Neural progenitor cell (in vitro differentiated cells): Measurements from ENCODE around the gene NLRP6. TPM values are rescaled to one million over a fixed set of nuclear protein-coding genes. Genes with fewer than 3 reads are reported as not detected.
"Not testable (repeated sequence)": the region's sequence is repeated elsewhere in the genome, so short reads cannot be mapped to it uniquely, and the experiment has no call there.

ENCODE experiments used
- DNase-seq: peaks from one replicate; pipeline ENCODE4 v3.0.0-alpha.2; 2016; ENCODE audit warnings: low spot score
- H2AFZ ChIP-seq: fragments of 200-600 bp; sonication (generic); replicated peaks from 2 replicates; pipeline ENCODE4 v1.6.1; 2016; ENCODE audit warnings: antibody characterized with exemption
- H3F3A ChIP-seq: fragments of 200-600 bp; sonication (generic); 2 replicates; pipeline ENCODE4 v1.6.1; 2016; ENCODE audit warnings: antibody characterized with exemption, low read depth
- H3K27ac ChIP-seq: fragments of 200-600 bp; sonication (generic); 2 replicates; pipeline ENCODE4 v1.5.1; 2016; ENCODE audit warnings: mild to moderate bottlenecking
- H3K27me3 ChIP-seq: fragments of 200-600 bp; sonication (generic); 2 replicates; pipeline ENCODE4 v1.6.1; 2016; ENCODE audit warnings: mild to moderate bottlenecking, moderate library complexity
- H3K36me3 ChIP-seq: fragments of 200-600 bp; sonication (generic); 2 replicates; pipeline ENCODE4 v1.5.1; 2016
- H3K4me1 ChIP-seq: fragments of 200-600 bp; sonication (generic); 2 replicates; pipeline ENCODE4 v1.6.1; 2016; ENCODE audit warnings: mixed run types
- H3K4me2 ChIP-seq: fragments of 200-600 bp; sonication (generic); 2 replicates; pipeline ENCODE4 v1.6.1; 2016
- H3K4me3 ChIP-seq: fragments of 200-600 bp; sonication (generic); 2 replicates; pipeline ENCODE4 v1.5.1; 2016
- H3K79me2 ChIP-seq: fragments of 200-600 bp; sonication (generic); 2 replicates; pipeline ENCODE4 v1.6.1; 2016; ENCODE audit warnings: low read depth
- H3K9ac ChIP-seq: fragments of 200-600 bp; sonication (generic); 2 replicates; pipeline ENCODE4 v1.6.1; 2016
- H3K9me3 ChIP-seq: fragments of 200-600 bp; sonication (generic); 2 replicates; pipeline ENCODE4 v1.5.1; 2016; ENCODE audit warnings: low read depth
- H4K20me1 ChIP-seq: fragments of 200-600 bp; sonication (generic); 2 replicates; pipeline ENCODE4 v1.6.1; 2016; ENCODE audit warnings: low read depth
- H3K27ac Mint-ChIP-seq: 3 replicates; pipeline ENCODE4 v1.8.0; 2021; ENCODE audit warnings: mixed read lengths
- H3K27me3 Mint-ChIP-seq: 2 replicates; pipeline ENCODE4 v1.8.0; 2022; ENCODE audit warnings: low read depth, mild to moderate bottlenecking, inconsistent platforms, moderate library complexity, mixed read lengths; ENCODE audit not compliant: insufficient read depth
- H3K36me3 Mint-ChIP-seq: 3 replicates; pipeline ENCODE4 v1.8.0; 2021; ENCODE audit warnings: mixed read lengths
- H3K4me1 Mint-ChIP-seq: 3 replicates; pipeline ENCODE4 v1.8.0; 2021; ENCODE audit warnings: mixed read lengths
- H3K4me3 Mint-ChIP-seq: 3 replicates; pipeline ENCODE4 v1.8.0; 2021; ENCODE audit warnings: mild to moderate bottlenecking, moderate library complexity, mixed read lengths
- H3K9me3 Mint-ChIP-seq: 3 replicates; pipeline ENCODE4 v1.8.0; 2020; ENCODE audit warnings: mixed read lengths
- CTCF ChIP-seq: fragments of 200-600 bp; sonication (generic); IDR thresholded peaks from 2 replicates; pipeline ENCODE4 v1.5.1; 2017; ENCODE audit warnings: antibody characterized with exemption, mild to moderate bottlenecking
- EZH2 ChIP-seq: fragments of 200-600 bp; sonication (generic); IDR thresholded peaks from 2 replicates; pipeline ENCODE4 v1.6.1; 2017; ENCODE audit warnings: antibody characterized with exemption, mild to moderate bottlenecking, moderate library complexity
- EZH2phosphoT487 ChIP-seq: fragments of 200-600 bp; sonication (generic); IDR thresholded peaks from 2 replicates; pipeline ENCODE4 v1.6.1; 2017; ENCODE audit warnings: antibody characterized with exemption
- total RNA-seq: library from RNA; depleted of rRNA; stranded (reverse); fragments of >200 nt; gene quantifications from 2 replicates; pipeline ENCODE4 v1.2.3, GENCODE V29; 2015; ENCODE audit warnings: low replicate concordance

NLRP6 gene
- total RNA-seq, 1 donor from 2014 or later: not detected

- H3K36me3 ChIP-seq: no peaks in the 10 kb centered on the region
- Mint-ChIP-seq H3K4me1 (peaks cover 19% of the 10 kb centered on the region), H3K9me3 (peaks cover 2% of the 10 kb centered on the region), H3K27ac (no peak overlapping the region), H3K36me3 (no peaks in the 10 kb centered on the region), H3K4me3 (no peak overlapping the region), H3K27me3 (peaks cover 19% of the 10 kb centered on the region)
- no peak overlapping the region for H3K9ac ChIP-seq
- DNase-seq: no peak
- peaks cover 24% of the 10 kb centered on the region for H3K27me3 ChIP-seq
- no peaks in the 10 kb centered on the region for H3F3A ChIP-seq
- no peaks in the 10 kb centered on the region for H3K9me3 ChIP-seq
- H3K27ac ChIP-seq: no peak overlapping the region
- no peaks in the 10 kb centered on the region for H3K79me2 ChIP-seq
- H3K4me3 ChIP-seq: no peak overlapping the region
- H4K20me1 ChIP-seq: no peaks in the 10 kb centered on the region
- peaks cover 17% of the 10 kb centered on the region for H3K4me1 ChIP-seq
- no peak overlapping the region for H2AFZ ChIP-seq
- H3K4me2 ChIP-seq: no peak overlapping the region
- TF ChIP-seq EZH2phosphoT487: no peak
- TF ChIP-seq CTCF: no peak
- TF ChIP-seq EZH2: no peak
These were observed 7.0 kb downstream of the NLRP6 start for GRCh38 chr11:285021-285893.

GRCh38 chr11:285894-286220 is 7.7 kb downstream of the NLRP6 start:
- Histone ChIP-seq H2AFZ (no peak overlapping the region), H3K4me3 (no peak overlapping the region), H3F3A (no peaks in the 10 kb centered on the region), H3K79me2 (no peaks in the 10 kb centered on the region), H3K9me3 (no peaks in the 10 kb centered on the region), H3K27me3 (peaks cover 24% of the 10 kb centered on the region), H3K4me1 (peaks cover 17% of the 10 kb centered on the region), H3K9ac (no peak overlapping the region), H3K27ac (no peak overlapping the region), H4K20me1 (no peaks in the 10 kb centered on the region), H3K4me2 (no peak overlapping the region), H3K36me3 (no peaks in the 10 kb centered on the region)
- H3K27ac Mint-ChIP-seq: no peak overlapping the region
- no peaks in the 10 kb centered on the region for H3K36me3 Mint-ChIP-seq
- peaks cover 19% of the 10 kb centered on the region for H3K27me3 Mint-ChIP-seq
- H3K9me3 Mint-ChIP-seq: peaks cover 2% of the 10 kb centered on the region
- TF ChIP-seq CTCF (no peak), EZH2 (no peak), EZH2phosphoT487 (no peak)
- H3K4me3 Mint-ChIP-seq: no peak overlapping the region
- peak; percentile 1 for DNase-seq
- peaks cover 20% of the 10 kb centered on the region for H3K4me1 Mint-ChIP-seq

GRCh38 chr11:286977-287820 is 9.0 kb downstream of the NLRP6 start:
- not testable (repeated sequence) for H3K36me3 ChIP-seq, H3F3A ChIP-seq, H4K20me1 ChIP-seq, H3K9me3 Mint-ChIP-seq, H3K4me3 ChIP-seq, H3K4me2 ChIP-seq, H3K27ac ChIP-seq, H3K79me2 ChIP-seq, H3K9ac ChIP-seq, H3K36me3 Mint-ChIP-seq, H2AFZ ChIP-seq, H3K9me3 ChIP-seq
- H3K27me3 Mint-ChIP-seq: peaks cover 17% of the 10 kb centered on the region
- H3K4me1 Mint-ChIP-seq: peaks cover 26% of the 10 kb centered on the region
- H3K27ac Mint-ChIP-seq: peak overlapping the region; percentile 58
- Histone ChIP-seq H3K27me3 (peaks cover 21% of the 10 kb centered on the region), H3K4me1 (peaks cover 17% of the 10 kb centered on the region)
- H3K4me3 Mint-ChIP-seq: peak overlapping the region; percentile 74
- peak; percentile 1 for DNase-seq
